HUDEP-2 (cell line): ENCODE measurements around the gene TMEM147.
A peak's percentile ranks its signal among the peaks of the same experiment; 100 is the strongest.

Source experiments
- DNase-seq, 76 experiments: peaks; one replicate each; lab custom pipeline; 2025; ENCODE audit not compliant: unreplicated experiment in 76 of 76; lab: John Stamatoyannopoulos, UW

TMEM147 gene

GRCh38 chr19:35518313-35518712 lies 27.1 kb upstream of the TMEM147 start:
- no peak for DNase-seq

DNA sequence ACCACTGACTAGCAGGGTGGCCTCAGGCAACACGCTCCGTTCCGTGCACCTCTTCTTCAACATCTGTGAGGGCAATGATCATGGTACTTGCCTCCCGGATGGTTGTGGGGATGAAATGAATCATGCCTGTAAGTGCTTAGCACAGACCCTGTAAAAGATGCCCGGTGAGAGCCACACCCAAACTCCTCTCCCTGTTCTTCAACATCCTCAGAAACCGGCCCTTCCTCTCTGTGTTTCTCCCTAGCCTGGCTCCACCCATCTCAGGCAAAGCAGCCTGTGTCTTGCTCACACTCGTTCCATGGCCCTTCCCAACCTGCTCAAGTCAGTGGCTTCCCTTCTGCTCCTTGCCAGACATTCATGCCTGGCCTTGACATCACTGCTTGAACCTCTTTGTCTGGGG lies 26.1 kb upstream of the TMEM147 start:
- no peak for DNase-seq

DNA sequence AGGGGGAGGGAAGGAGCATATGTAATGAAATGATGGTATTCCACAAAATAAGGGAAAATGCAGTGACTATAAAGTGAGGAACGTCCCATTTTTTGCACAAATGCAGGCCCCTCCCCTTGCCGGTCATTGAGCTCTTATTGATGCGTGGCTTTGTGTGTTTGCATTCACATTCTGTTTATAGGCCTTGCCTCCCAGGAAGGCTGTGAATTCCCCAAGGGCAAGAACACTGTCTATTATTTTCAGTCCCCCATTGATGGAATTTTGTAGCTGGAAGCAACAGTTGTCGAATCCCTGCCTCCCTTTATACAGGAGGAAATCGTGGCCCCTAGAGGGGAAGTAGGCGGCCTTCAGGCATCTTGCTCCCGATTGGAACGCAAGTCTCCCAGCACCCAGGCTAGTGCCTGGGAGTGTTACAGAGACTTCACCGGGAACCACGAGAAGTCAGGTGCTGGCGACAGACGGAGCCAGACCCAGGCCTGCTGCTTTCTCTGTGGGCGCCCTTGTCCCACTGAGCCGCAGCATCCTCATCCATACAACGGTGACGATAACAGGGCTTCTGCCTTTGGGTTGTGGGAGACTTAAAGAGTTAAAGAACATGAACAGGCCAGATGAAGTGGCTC lies 24.2 kb upstream of the TMEM147 start:
- DNase-seq = no peak

GRCh38 chr19:35522745-35523327 lies 22.6 kb upstream of the TMEM147 start:
- DNase-seq = no peak

DNA sequence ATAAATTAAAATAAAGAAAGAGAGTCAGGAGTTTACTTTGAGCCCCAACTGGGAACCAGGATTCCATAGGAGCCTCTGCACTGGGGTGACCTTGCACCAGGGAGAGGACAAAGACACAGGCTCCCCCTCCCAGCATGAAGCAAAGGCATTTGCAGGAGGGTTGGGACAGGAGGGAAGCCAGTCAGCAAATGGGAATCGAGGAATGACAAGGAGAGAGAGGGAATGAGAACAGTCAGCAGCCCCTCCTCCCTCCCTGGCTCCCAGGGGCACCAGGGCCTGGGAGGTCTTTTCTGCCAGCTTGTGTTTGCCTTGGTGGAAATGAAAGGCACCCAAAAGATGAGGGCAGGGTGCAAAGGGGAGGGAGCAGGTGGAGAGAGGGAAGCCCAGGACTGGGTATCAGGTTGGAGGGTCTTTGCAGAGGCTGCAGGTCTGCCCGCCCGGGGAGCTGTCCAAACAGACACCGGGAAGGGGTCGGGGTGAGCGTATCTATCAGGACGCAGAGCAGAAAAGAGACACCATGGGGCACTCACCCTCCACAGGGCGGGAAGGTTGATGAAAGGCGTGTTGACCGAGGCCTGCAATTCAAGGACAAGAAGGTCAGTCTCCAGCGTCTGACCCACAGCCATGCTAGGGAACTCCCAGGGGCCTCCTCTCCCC lies 21.1 kb upstream of the TMEM147 start:
- DNase-seq = no peak

DNA sequence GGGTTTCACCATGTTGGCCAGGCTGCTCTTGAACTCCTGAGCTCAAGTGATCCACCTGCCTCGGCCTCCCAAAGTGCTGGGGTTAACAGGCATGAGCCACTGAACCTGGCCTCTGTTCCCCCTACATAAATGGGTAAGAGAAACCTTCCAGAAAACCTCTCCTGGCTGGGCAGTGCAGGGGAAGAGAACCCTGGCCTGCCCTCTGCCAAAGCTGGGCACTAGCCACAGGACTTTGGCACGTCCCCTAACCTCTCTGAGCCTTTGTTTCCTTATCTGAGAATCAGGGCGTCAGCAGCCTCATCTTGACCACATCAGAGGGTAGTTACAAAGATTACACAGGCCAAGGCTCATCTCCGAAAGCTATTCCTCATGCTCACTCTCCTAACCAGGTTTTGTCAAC lies 19.6 kb upstream of the TMEM147 start:
- peak in 1 of 76 experiments; percentile 14 for DNase-seq

DNA sequence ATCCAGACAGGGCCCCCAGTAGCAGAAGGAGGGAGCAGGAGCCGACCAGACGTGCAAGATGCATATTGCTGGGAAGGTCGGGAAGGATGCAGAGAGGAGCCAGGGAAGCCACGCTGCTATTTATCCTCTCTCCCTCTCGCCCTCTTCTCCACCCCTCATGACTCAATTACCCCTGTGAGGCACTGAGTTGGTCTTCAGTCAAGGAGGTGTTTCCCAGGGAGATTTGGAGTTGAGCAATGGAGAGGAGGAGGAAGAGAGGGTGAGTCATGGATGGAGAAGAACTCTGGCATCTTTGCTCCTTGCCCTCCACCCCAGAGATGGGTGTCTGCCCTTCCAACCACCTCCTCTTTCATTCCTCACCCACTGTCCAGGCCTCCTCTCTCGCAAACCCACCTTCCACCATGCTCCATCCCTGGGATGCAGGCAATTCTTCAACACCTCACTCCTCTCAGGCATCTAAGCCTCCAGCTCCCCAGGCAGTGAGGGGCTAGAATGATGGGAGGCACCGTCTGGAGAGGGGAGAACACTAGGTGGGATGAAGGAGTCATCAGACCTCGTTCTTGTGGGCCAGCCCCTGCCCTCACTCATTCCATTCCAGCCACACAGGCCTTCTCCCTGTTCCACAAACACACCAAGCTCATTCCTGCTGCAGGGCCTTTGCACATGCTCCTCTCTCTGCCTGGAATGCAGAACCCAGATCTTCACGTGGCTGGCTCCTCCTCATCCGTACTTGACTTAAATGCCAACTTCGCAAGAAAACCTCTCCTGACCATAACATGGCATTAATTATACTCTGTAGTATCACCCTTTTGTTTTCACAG lies 17.0 kb upstream of the TMEM147 start, which contains the start of gene SBSN:
SBSN (minus strand) TSS at position 94 of the 821 bp plus-strand sequence; CDS start at position 64, 30 bp downstream.
- DNase-seq = no peak

- no peak for DNase-seq
Measured at GRCh38 chr19:35529241-35530218, 15.9 kb upstream of the TMEM147 start.

DNA sequence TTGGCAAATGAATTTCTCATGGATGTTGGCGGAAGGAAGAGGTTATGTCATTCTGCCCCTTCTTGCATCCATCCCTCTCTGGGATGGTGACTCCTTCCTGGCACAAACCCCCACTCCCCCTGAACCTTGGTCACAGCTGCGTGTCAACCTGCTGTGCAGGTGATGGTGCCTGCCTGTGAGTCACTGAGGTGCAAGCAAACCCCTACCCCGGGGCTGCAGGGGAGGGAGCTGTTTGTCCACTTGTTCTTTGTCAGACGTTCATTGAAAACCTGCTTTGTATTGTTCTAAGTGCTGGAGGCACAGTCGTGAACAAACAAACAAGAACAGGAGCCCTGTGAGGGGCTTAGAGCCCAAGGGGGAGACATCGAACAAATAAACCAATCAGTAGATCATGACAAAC lies 14.1 kb upstream of the TMEM147 start:
- DNase-seq = no peak

GRCh38 chr19:35533201-35533821 lies 12.1 kb upstream of the TMEM147 start, which contains the start of gene GAPDHS:
GAPDHS (plus strand) TSS chr19:35533456; CDS start chr19:35533528, 72 bp downstream.
- DNase-seq = no peak

DNA sequence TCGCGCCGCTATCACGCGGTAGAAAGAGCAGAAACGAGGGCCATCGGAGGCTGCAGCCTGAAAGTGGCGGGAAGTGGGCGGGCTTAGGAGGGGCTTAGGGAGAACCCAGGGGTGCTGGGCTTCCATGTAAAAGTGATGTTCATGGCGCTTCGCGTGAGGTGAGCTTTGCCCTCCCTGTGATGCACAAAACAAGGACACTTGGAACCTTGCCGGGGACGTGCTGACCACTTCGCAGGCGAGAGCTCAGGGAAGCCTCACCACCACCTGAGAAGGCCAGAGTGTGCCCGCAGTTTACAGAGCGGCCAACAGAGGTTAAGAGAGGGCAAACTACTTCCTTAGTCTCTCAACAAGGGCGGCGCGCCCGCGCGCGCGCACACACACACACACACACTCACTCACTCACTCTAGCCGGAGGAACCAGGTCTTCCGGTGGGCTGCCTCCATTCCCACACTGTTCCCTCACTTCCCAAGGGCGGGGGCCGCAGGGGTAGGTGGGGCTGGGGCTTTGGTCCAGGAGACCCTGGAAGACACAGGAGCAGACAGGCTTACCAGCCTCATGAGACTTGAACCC lies 11.5 kb upstream of the TMEM147 start:
- DNase-seq = peak in 15 of 76 experiments; percentile 13 to 32 (median 24)

GRCh38 chr19:35534803-35535480 lies 10.5 kb upstream of the TMEM147 start:
- DNase-seq = no peak

GRCh38 chr19:35539314-35539713 lies 6.1 kb upstream of the TMEM147 start:
- DNase-seq = no peak

DNA sequence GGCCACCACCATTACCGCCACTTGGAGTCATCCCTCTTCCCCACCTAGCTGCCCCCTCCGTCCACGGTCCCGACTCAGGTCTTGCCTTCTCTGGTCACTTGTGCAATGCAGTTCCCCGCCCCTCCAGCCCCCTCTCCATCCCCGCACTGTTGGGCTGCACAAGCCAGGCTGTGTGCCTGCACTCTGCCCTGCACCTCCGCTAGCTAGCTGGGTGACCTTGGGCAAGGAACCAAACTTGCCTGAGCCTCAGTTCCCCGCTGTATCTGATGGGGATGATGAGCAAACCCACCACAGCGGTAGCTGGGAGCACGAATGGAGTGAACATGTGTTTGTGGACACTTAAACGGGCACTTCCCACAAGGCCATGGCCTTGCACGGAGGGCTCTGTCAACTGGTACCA lies 5.6 kb upstream of the TMEM147 start:
- no peak for DNase-seq

GRCh38 chr19:35540356-35540927 lies 5.0 kb upstream of the TMEM147 start:
- DNase-seq = no peak

- DNase-seq = no peak
Measured at GRCh38 chr19:35542209-35542608, 3.2 kb upstream of the TMEM147 start.

- no peak for DNase-seq
Measured at GRCh38 chr19:35543280-35544109, 1.9 kb upstream of the TMEM147 start.
